ENCODE measurements around the gene SLC15A3.

GRCh38 chr11:60937144-60937527, 14.8 kb downstream of the SLC15A3 start:
- TF ChIP-seq CTCF (IDR thresholded peaks at IDR 0.05; ENCODE audit: low read length): no peak
- TF ChIP-seq EZH2 (IDR thresholded peaks at IDR 0.05; ENCODE audit: borderline replicate concordance, low read length): no peak
